Measurements from ENCODE around the gene ST3GAL3.

GRCh38 chr1:43722810-43723209 lies 15.5 kb downstream of the ST3GAL3 start:
- TF ChIP-seq CTCF (IDR thresholded peaks at IDR 0.05; ENCODE audit: poor library complexity) (no peak), EZH2 (IDR thresholded peaks at IDR 0.05; ENCODE audit: borderline replicate concordance) (no peak), EZH2phosphoT487 (IDR thresholded peaks at IDR 0.05; ENCODE audit: low read depth, severe bottlenecking, unreplicated experiment) (no peak)

All from hepatocyte (in vitro differentiated cells).